BLaER1 treated with 17β-estradiol and CSF1 and Interleukin-3, amounts not matched to agents 10 nM and 100 nM (cell line): Measurements from ENCODE around the gene PPP2R2C.

Source experiments
- H3K27ac ChIP-seq, 11 experiments: shearing (Covaris generic); formaldehyde crosslinking; 2 replicates each; pipeline ENCODE4 v1.8.1; 2022
- H3K27me3 ChIP-seq, 11 experiments: shearing (Covaris generic); formaldehyde crosslinking; 2 replicates each; pipeline ENCODE4 v1.8.1; 2022
- H3K36me3 ChIP-seq, 11 experiments: shearing (Covaris generic); formaldehyde crosslinking; 2 replicates each; pipeline ENCODE4 v1.8.1; 2022
- H3K4me1 ChIP-seq, 10 experiments: shearing (Covaris generic); formaldehyde crosslinking; 2 replicates each; pipeline ENCODE4 v1.8.1; 2022
- H3K4me2 ChIP-seq, 11 experiments: shearing (Covaris generic); formaldehyde crosslinking; 2 replicates each; pipeline ENCODE4 v1.8.1; 2022
- H3K4me3 ChIP-seq, 10 experiments: shearing (Covaris generic); formaldehyde crosslinking; 2 replicates each; pipeline ENCODE4 v1.8.1; 2022
- H3K9ac ChIP-seq, 11 experiments: shearing (Covaris generic); formaldehyde crosslinking; 2 replicates each; pipeline ENCODE4 v1.8.1; 2022
- H3K9me3 ChIP-seq, 11 experiments: shearing (Covaris generic); formaldehyde crosslinking; replicated peaks in 1 of 11; 2 replicates each; pipeline ENCODE4 v1.8.1; 2022
- H4K20me1 ChIP-seq, 11 experiments: shearing (Covaris generic); formaldehyde crosslinking; 2 replicates each; pipeline ENCODE4 v1.8.1; 2022
- Cebpa-rat ChIP-seq, 11 experiments: shearing (Covaris generic); IDR thresholded peaks; 2 replicates each; pipeline ENCODE4 v1.8.1; 2022

Gene PPP2R2C

GRCh38 chr4:6506616-6507140 lies 34.3 kb upstream of the PPP2R2C start:
- H3K27ac ChIP-seq = no peak overlapping the region
- H3K36me3 ChIP-seq = no peaks in the 10 kb centered on the region
- peaks cover 0 to 9% (median 2%) of the 10 kb centered on the region in 10 experiments; a peak in 8 of 20 replicates for H3K4me1 ChIP-seq
- H3K4me3 ChIP-seq = no peak overlapping the region
- peaks cover 29 to 50% (median 37%) of the 10 kb centered on the region in 11 experiments for H3K9me3 ChIP-seq
- no peak overlapping the region for H3K4me2 ChIP-seq
- no peak overlapping the region for H3K9ac ChIP-seq
- no peaks in the 10 kb centered on the region for H4K20me1 ChIP-seq
- H3K27me3 ChIP-seq = no peaks in the 10 kb centered on the region
- no peak for TF ChIP-seq Cebpa-rat (IDR thresholded peaks at IDR 0.05)

GRCh38 chr4:6504900-6505496 lies 32.6 kb upstream of the PPP2R2C start:
- Histone ChIP-seq H3K36me3 (no peaks in the 10 kb centered on the region), H3K4me2 (no peak overlapping the region), H3K27me3 (no peaks in the 10 kb centered on the region), H3K27ac (no peak overlapping the region), H3K4me1 (peaks cover 0 to 18% (median 6%) of the 10 kb centered on the region in 10 experiments; a peak in 10 of 20 replicates), H3K4me3 (no peak overlapping the region), H4K20me1 (no peaks in the 10 kb centered on the region; a peak in 1 of 22 replicates), H3K9me3 (peaks cover 29 to 47% (median 37%) of the 10 kb centered on the region in 11 experiments), H3K9ac (no peak overlapping the region)
- no peak for TF ChIP-seq Cebpa-rat (IDR thresholded peaks at IDR 0.05)

- Histone ChIP-seq H3K27me3 (no peaks in the 10 kb centered on the region), H3K9ac (no peak overlapping the region), H3K9me3 (peaks cover 29 to 47% (median 37%) of the 10 kb centered on the region in 11 experiments), H3K4me2 (no peak overlapping the region), H3K36me3 (no peaks in the 10 kb centered on the region), H4K20me1 (no peaks in the 10 kb centered on the region; a peak in 1 of 22 replicates), H3K27ac (no peak overlapping the region), H3K4me1 (peaks cover 0 to 18% (median 6%) of the 10 kb centered on the region in 10 experiments; a peak in 10 of 20 replicates), H3K4me3 (no peak overlapping the region)
- no peak for TF ChIP-seq Cebpa-rat (IDR thresholded peaks at IDR 0.05)
Observed at GRCh38 chr4:6502747-6503465, 30.5 kb upstream of the PPP2R2C start.

- no peak overlapping the region for H3K27ac ChIP-seq
- H3K4me2 ChIP-seq = peak overlapping the region in 7 of 11 experiments; percentile 10 to 46 (median 13); a peak in 7 of 22 replicates
- H3K9ac ChIP-seq = no peak overlapping the region
- H3K27me3 ChIP-seq = no peaks in the 10 kb centered on the region
- TF ChIP-seq Cebpa-rat (IDR thresholded peaks at IDR 0.05) = no peak
- peaks cover 0 to 18% (median 6%) of the 10 kb centered on the region in 10 experiments; a peak in 10 of 20 replicates for H3K4me1 ChIP-seq
- H3K9me3 ChIP-seq = peaks cover 27 to 42% (median 32%) of the 10 kb centered on the region in 11 experiments
- no peak overlapping the region for H3K4me3 ChIP-seq
- no peaks in the 10 kb centered on the region for H3K36me3 ChIP-seq
- H4K20me1 ChIP-seq = no peaks in the 10 kb centered on the region; a peak in 1 of 22 replicates
Observed at GRCh38 chr4:6502147-6502546, 29.7 kb upstream of the PPP2R2C start.

GRCh38 chr4:6501171-6501570 lies 28.8 kb upstream of the PPP2R2C start:
- TF ChIP-seq Cebpa-rat (IDR thresholded peaks at IDR 0.05) = no peak
- H3K36me3 ChIP-seq = no peaks in the 10 kb centered on the region
- H3K4me1 ChIP-seq = peaks cover 0 to 18% (median 6%) of the 10 kb centered on the region in 10 experiments; a peak in 10 of 20 replicates
- peak overlapping the region in 1 of 11 experiments; percentile 43; a peak in 2 of 22 replicates for H3K4me2 ChIP-seq
- no peak overlapping the region for H3K27ac ChIP-seq
- H4K20me1 ChIP-seq = no peaks in the 10 kb centered on the region; a peak in 1 of 22 replicates
- H3K27me3 ChIP-seq = no peaks in the 10 kb centered on the region
- peaks cover 18 to 32% (median 23%) of the 10 kb centered on the region in 11 experiments for H3K9me3 ChIP-seq
- no peak overlapping the region for H3K9ac ChIP-seq
- H3K4me3 ChIP-seq = no peak overlapping the region

- peaks cover 0 to 18% (median 6%) of the 10 kb centered on the region in 10 experiments; a peak in 10 of 20 replicates for H3K4me1 ChIP-seq
- H3K27ac ChIP-seq = no peak overlapping the region
- peaks cover 17 to 28% (median 20%) of the 10 kb centered on the region in 11 experiments for H3K9me3 ChIP-seq
- no peak overlapping the region for H3K9ac ChIP-seq
- no peaks in the 10 kb centered on the region for H3K36me3 ChIP-seq
- TF ChIP-seq Cebpa-rat (IDR thresholded peaks at IDR 0.05) = no peak
- no peak overlapping the region for H3K4me3 ChIP-seq
- no peaks in the 10 kb centered on the region; a peak in 1 of 22 replicates for H4K20me1 ChIP-seq
- peak overlapping the region in 8 of 11 experiments; percentile 9 to 43 (median 22); a peak in 6 of 22 replicates for H3K4me2 ChIP-seq
- no peaks in the 10 kb centered on the region for H3K27me3 ChIP-seq
Observed at GRCh38 chr4:6500481-6501140, 28.2 kb upstream of the PPP2R2C start.

GRCh38 chr4:6499238-6499600 lies 26.8 kb upstream of the PPP2R2C start:
- Histone ChIP-seq H3K4me1 (peaks cover 0 to 18% (median 6%) of the 10 kb centered on the region in 10 experiments; a peak in 10 of 20 replicates), H3K4me3 (no peak overlapping the region), H3K4me2 (no peak overlapping the region), H3K9ac (no peak overlapping the region), H4K20me1 (no peaks in the 10 kb centered on the region; a peak in 1 of 22 replicates), H3K27me3 (no peaks in the 10 kb centered on the region), H3K36me3 (no peaks in the 10 kb centered on the region), H3K9me3 (peaks cover 3 to 14% (median 7%) of the 10 kb centered on the region in 11 experiments), H3K27ac (no peak overlapping the region)
- TF ChIP-seq Cebpa-rat (IDR thresholded peaks at IDR 0.05) = no peak

- peaks cover 0 to 8% (median 1%) of the 10 kb centered on the region in 11 experiments; a peak in 14 of 22 replicates for H3K9me3 ChIP-seq
- H3K27me3 ChIP-seq = no peaks in the 10 kb centered on the region
- H3K4me3 ChIP-seq = no peak overlapping the region
- H3K9ac ChIP-seq = no peak overlapping the region
- no peaks in the 10 kb centered on the region for H3K36me3 ChIP-seq
- peaks cover 0 to 18% (median 6%) of the 10 kb centered on the region in 10 experiments; a peak in 10 of 20 replicates for H3K4me1 ChIP-seq
- H4K20me1 ChIP-seq = no peaks in the 10 kb centered on the region; a peak in 1 of 22 replicates
- H3K27ac ChIP-seq = no peak overlapping the region
- H3K4me2 ChIP-seq = no peak overlapping the region
- no peak for TF ChIP-seq Cebpa-rat (IDR thresholded peaks at IDR 0.05)
Observed at GRCh38 chr4:6498511-6499237, 26.3 kb upstream of the PPP2R2C start.
